Activated T-cell treated with anti-CD3 and anti-CD28 coated beads, Interleukin-2, amount 50 U/mL, for 24 hours (primary cell): ENCODE data around the gene OXNAD1.

ENCODE experiments used
- DNase-seq: peaks from one replicate; pipeline ENCODE4 v3.0.0-alpha.2; 2020
- H3K27ac Mint-ChIP-seq: 2 replicates; pipeline ENCODE4 v1.8.0; 2020; ENCODE audit warnings: mild to moderate bottlenecking, mixed read lengths
- H3K27me3 Mint-ChIP-seq: 2 replicates; pipeline ENCODE4 v1.8.0; 2020; ENCODE audit warnings: mixed read lengths
- H3K36me3 Mint-ChIP-seq: 2 replicates; pipeline ENCODE4 v1.8.0; 2020; ENCODE audit warnings: low read depth, mixed read lengths
- H3K4me1 Mint-ChIP-seq: 2 replicates; pipeline ENCODE4 v1.8.0; 2020; ENCODE audit warnings: low read depth, mixed read lengths
- H3K4me3 Mint-ChIP-seq: 2 replicates; pipeline ENCODE4 v1.8.0; 2020; ENCODE audit warnings: mild to moderate bottlenecking, moderate library complexity, mixed read lengths
- H3K9me3 Mint-ChIP-seq: 2 replicates; pipeline ENCODE4 v1.8.0; 2020; ENCODE audit warnings: mixed read lengths

The OXNAD1 gene

GRCh38 chr3:16349986-16350596 is 85.1 kb downstream of the OXNAD1 start:
- H3K27me3 Mint-ChIP-seq = no peaks in the 10 kb centered on the region
- peaks cover 59% of the 10 kb centered on the region for H3K4me1 Mint-ChIP-seq
- peak overlapping the region; percentile 76 for H3K27ac Mint-ChIP-seq
- H3K4me3 Mint-ChIP-seq = no peak overlapping the region
- H3K9me3 Mint-ChIP-seq = no peaks in the 10 kb centered on the region
- peaks cover 98% of the 10 kb centered on the region for H3K36me3 Mint-ChIP-seq
- DNase-seq = no peak

DNA sequence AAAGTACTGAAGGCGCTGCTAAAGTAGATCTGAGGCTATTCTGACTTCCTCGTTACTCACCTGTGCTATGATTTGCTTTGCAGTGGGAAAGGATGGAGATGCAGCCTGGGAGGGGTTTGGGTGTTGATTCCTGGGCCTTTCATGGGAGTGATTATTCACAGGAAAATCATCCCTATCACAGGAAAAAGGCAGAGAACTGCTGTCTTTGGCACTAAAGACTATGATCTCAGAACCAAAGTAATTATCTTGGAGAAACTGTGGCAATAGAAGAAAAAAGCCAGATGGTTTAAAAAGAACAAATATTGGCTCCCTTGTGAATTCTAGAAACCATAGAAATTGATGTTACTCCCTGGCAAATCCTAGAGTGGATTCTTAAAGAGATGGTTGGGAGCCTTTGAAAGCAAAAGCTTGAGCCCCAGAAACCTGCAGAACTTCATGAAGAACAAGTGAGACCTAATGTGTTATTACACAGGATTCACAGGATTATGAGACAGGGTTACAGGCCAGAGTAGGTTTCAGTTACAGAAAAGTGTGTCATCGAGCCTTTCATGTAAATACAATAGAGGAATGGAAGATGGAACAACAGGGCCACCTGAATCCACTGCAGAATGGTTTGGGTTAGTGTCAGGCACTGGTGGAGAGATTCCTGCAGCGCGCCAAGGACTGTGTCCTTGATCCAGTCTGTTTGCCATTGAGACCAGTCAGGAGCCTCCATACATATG is 85.7 kb downstream of the OXNAD1 start:
- DNase-seq = no peak
- Mint-ChIP-seq H3K9me3 (no peaks in the 10 kb centered on the region), H3K27ac (peak overlapping the region; percentile 76), H3K4me1 (peaks cover 58% of the 10 kb centered on the region), H3K36me3 (peaks cover 98% of the 10 kb centered on the region), H3K27me3 (no peaks in the 10 kb centered on the region), H3K4me3 (no peak overlapping the region)

GRCh38 chr3:16352428-16352827 is 87.4 kb downstream of the OXNAD1 start:
- no peak overlapping the region for H3K4me3 Mint-ChIP-seq
- peak overlapping the region; percentile 85 for H3K27ac Mint-ChIP-seq
- H3K9me3 Mint-ChIP-seq = no peaks in the 10 kb centered on the region
- no peaks in the 10 kb centered on the region for H3K27me3 Mint-ChIP-seq
- no peak for DNase-seq
- peaks cover 96% of the 10 kb centered on the region for H3K36me3 Mint-ChIP-seq
- peaks cover 52% of the 10 kb centered on the region for H3K4me1 Mint-ChIP-seq

DNA sequence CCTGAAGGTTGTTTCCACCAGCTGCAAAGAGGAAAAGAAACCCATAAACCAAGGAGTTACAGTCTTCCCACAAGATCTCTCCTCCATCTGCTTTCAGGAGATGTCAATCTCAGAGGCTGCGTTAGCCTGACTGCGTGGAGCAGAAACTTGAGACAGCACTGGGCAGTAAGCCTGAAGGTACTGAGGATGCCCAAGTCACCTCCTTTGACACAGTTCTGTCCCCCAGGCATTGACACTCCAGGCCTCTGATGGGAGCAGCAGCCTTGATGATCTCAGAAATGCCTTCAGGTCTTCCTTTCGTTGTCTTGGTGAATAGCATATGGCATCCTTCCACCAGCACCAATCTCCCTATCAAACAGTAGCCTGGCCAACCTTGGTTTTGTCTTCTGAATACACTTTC is 89.3 kb downstream of the OXNAD1 start:
- Mint-ChIP-seq H3K4me3 (no peak overlapping the region), H3K27ac (peak overlapping the region; percentile 51), H3K9me3 (no peaks in the 10 kb centered on the region), H3K27me3 (no peaks in the 10 kb centered on the region), H3K36me3 (peaks cover 93% of the 10 kb centered on the region), H3K4me1 (peaks cover 56% of the 10 kb centered on the region)
- no peak for DNase-seq
